H1 (cell line): ENCODE results near the gene CCNY. TPM values are rescaled to one million over a fixed set of nuclear protein-coding genes. Genes with fewer than 3 reads are reported as not detected.

Source experiments
- CTCF ChIA-PET: fragments of 300-600 bp; sonication (Branson Sonifier 250); formaldehyde crosslinking; loops from one replicate; lab custom pipeline; 2021; ENCODE audit not compliant: partially characterized antibody; lab: Charles Lee
- POLR2A ChIA-PET: fragments of 300-600 bp; sonication (Branson Sonifier 250); formaldehyde crosslinking; loops from one replicate; lab custom pipeline; 2021; ENCODE audit warnings: inconsistent platforms; ENCODE audit not compliant: partially characterized antibody; lab: Charles Lee
- DNase-seq, 2 experiments: peaks; one replicate each; pipeline versions ENCODE4 v3.0.0 to v3.0.0-alpha.2; 2010 to 2022; ENCODE audit warnings: low spot score in 2 of 2, low read depth in 1 of 2, mixed read lengths in 1 of 2
- FAIRE-seq: peaks from 2 replicates; lab custom pipeline; 2011; peaks lifted over from hg19 to GRCh38; lab: Jason Lieb, UNC
- H2AFZ ChIP-seq: 2 replicates; pipeline ENCODE4 v1.8.1; 2012; ENCODE audit warnings: low read length, inconsistent platforms
- H2AK5ac ChIP-seq: 2 replicates; pipeline ENCODE4 v1.6.1; 2013; ENCODE audit warnings: low read depth, low read length
- H2BK120ac ChIP-seq: replicated peaks from 2 replicates; pipeline ENCODE3; 2013; ENCODE audit warnings: low read depth, low read length, inconsistent platforms
- H2BK12ac ChIP-seq: 2 replicates; pipeline ENCODE4 v1.6.1; 2013; ENCODE audit warnings: low read depth, low read length
- H2BK15ac ChIP-seq: 2 replicates; pipeline ENCODE4 v1.6.1; 2013; ENCODE audit warnings: low read length
- H2BK20ac ChIP-seq: 2 replicates; pipeline ENCODE4 v1.6.1; 2013; ENCODE audit warnings: low read length
- H2BK5ac ChIP-seq: 2 replicates; pipeline ENCODE4 v1.6.1; 2013; ENCODE audit warnings: low read depth, low read length
- H3K14ac ChIP-seq: 2 replicates; pipeline ENCODE4 v1.6.1; 2013; ENCODE audit warnings: inconsistent platforms; ENCODE audit not compliant: insufficient read length
- H3K18ac ChIP-seq: 2 replicates; pipeline ENCODE4 v1.6.1; 2013; ENCODE audit warnings: low read length; ENCODE audit errors: extremely low read depth
- H3K23ac ChIP-seq: 2 replicates; pipeline ENCODE4 v1.6.1; 2013; ENCODE audit warnings: inconsistent platforms; ENCODE audit not compliant: insufficient read length
- H3K23me2 ChIP-seq: 2 replicates; pipeline ENCODE4 v1.6.1; 2013; ENCODE audit warnings: low read depth, low read length
- H3K27ac ChIP-seq: 2 replicates; pipeline ENCODE4 v1.6.1; 2011; ENCODE audit warnings: low read depth, low read length, inconsistent platforms
- H3K27me3 ChIP-seq, 4 experiments: replicated peaks in 1 of 4; 1 replicate in 1 of 4; 2 replicates in 3 of 4; pipeline versions ENCODE4 v1.6.1 to v1.8.1; 2011 to 2013; ENCODE audit warnings: low read length in 3 of 4, mild to moderate bottlenecking in 3 of 4, inconsistent platforms in 2 of 4, mixed read lengths in 2 of 4, moderate library complexity in 1 of 4; ENCODE audit not compliant: control insufficient read depth in 3 of 4, insufficient read depth in 3 of 4; ENCODE audit errors: extremely low read depth in 1 of 4
- H3K36me3 ChIP-seq, 4 experiments: 2 replicates each; pipeline versions ENCODE4 v1.6.1 to v1.8.1; 2011 to 2013; ENCODE audit warnings: mild to moderate bottlenecking in 4 of 4, low read length in 3 of 4, moderate library complexity in 2 of 4, control low read depth in 1 of 4, inconsistent platforms in 1 of 4; ENCODE audit not compliant: insufficient read depth in 4 of 4, control insufficient read depth in 2 of 4
- H3K4ac ChIP-seq: replicated peaks from 2 replicates; pipeline ENCODE3; 2013; ENCODE audit warnings: low read length, low read depth, mixed read lengths, inconsistent platforms; ENCODE audit not compliant: insufficient read length
- H3K4me1 ChIP-seq, 4 experiments: replicated peaks in 1 of 4; 1 replicate in 1 of 4; 2 replicates in 3 of 4; pipeline versions ENCODE4 v1.6.1 to v1.8.1; 2011 to 2013; ENCODE audit warnings: low read length in 3 of 4, inconsistent platforms in 2 of 4, mixed read lengths in 1 of 4; ENCODE audit not compliant: insufficient read depth in 4 of 4, control insufficient read depth in 3 of 4
- H3K4me2 ChIP-seq, 2 experiments: 2 replicates each; pipeline versions ENCODE4 v1.6.1 to v1.8.1; 2011 to 2013; ENCODE audit warnings: low read depth in 2 of 2, low read length in 2 of 2, control low read depth in 1 of 2, inconsistent platforms in 1 of 2, mild to moderate bottlenecking in 1 of 2; ENCODE audit not compliant: insufficient read depth in 1 of 2
- H3K4me3 ChIP-seq, 4 experiments: fragments of 200-600, 300-600 bp in 1 of 4; sonication (generic), shearing (Covaris generic), sonication (Bioruptor Twin) in 1 of 4; 2 replicates each; pipeline versions ENCODE4 v1.5.1 to v1.8.1; 2011 to 2016; ENCODE audit warnings: low read length in 4 of 4, low read depth in 3 of 4, control low read depth in 2 of 4, inconsistent platforms in 2 of 4, mild to moderate bottlenecking in 2 of 4, mixed read lengths in 1 of 4, moderate library complexity in 1 of 4; ENCODE audit not compliant: insufficient read depth in 2 of 4; ENCODE audit errors: extremely low read depth in 1 of 4
- H3K56ac ChIP-seq: replicated peaks from 2 replicates; pipeline ENCODE3; 2013; ENCODE audit warnings: low read depth, mild to moderate bottlenecking, mixed read lengths, low read length, inconsistent platforms; ENCODE audit not compliant: insufficient read length
- H3K79me1 ChIP-seq: 2 replicates; pipeline ENCODE4 v1.6.1; 2013; ENCODE audit warnings: low read depth, low read length, control low read depth
- H3K79me2 ChIP-seq, 2 experiments: 2 replicates each; pipeline versions ENCODE4 v1.6.1 to v1.8.1; 2012 to 2013; ENCODE audit warnings: low read length in 2 of 2, mild to moderate bottlenecking in 2 of 2, inconsistent platforms in 1 of 2; ENCODE audit not compliant: insufficient read depth in 2 of 2, control insufficient read depth in 1 of 2
- H3K9ac ChIP-seq, 4 experiments: replicated peaks in 1 of 4; 1 replicate in 1 of 4; 2 replicates in 3 of 4; pipeline versions ENCODE4 v1.6.1 to v1.8.1; 2011 to 2013; ENCODE audit warnings: low read depth in 3 of 4, low read length in 3 of 4, control low read depth in 2 of 4, mild to moderate bottlenecking in 2 of 4, moderate library complexity in 2 of 4, inconsistent platforms in 1 of 4; ENCODE audit errors: extremely low read depth in 1 of 4
- H3K9me3 ChIP-seq, 2 experiments: 2 replicates each; pipeline versions ENCODE4 v1.6.1 to v1.8.1; 2012 to 2013; ENCODE audit warnings: mild to moderate bottlenecking in 2 of 2, moderate library complexity in 2 of 2, control low read depth in 1 of 2, inconsistent platforms in 1 of 2, low read depth in 1 of 2, low read length in 1 of 2, mixed read lengths in 1 of 2; ENCODE audit not compliant: insufficient read depth in 2 of 2
- H4K20me1 ChIP-seq, 2 experiments: replicated peaks in 1 of 2; 2 replicates each; pipeline versions ENCODE3 to v1.8.1; 2011 to 2013; ENCODE audit warnings: inconsistent platforms in 2 of 2, low read length in 2 of 2, mild to moderate bottlenecking in 1 of 2; ENCODE audit not compliant: insufficient read depth in 2 of 2, control insufficient read depth in 1 of 2
- H4K5ac ChIP-seq: 2 replicates; pipeline ENCODE4 v1.6.1; 2013; ENCODE audit warnings: low read length, low read depth, mixed read lengths, inconsistent platforms; ENCODE audit not compliant: insufficient read length
- H4K8ac ChIP-seq: 2 replicates; pipeline ENCODE4 v1.8.0; 2013; ENCODE audit warnings: mild to moderate bottlenecking, moderate library complexity, low read length, inconsistent platforms; ENCODE audit not compliant: insufficient read depth; ENCODE audit errors: extremely low read depth
- H4K91ac ChIP-seq: replicated peaks from 2 replicates; pipeline ENCODE3; 2013; ENCODE audit warnings: low read length, mixed read lengths, inconsistent platforms; ENCODE audit not compliant: insufficient read length
- ATF2 ChIP-seq: IDR thresholded peaks from 2 replicates; pipeline ENCODE4 v1.6.1; 2012; ENCODE audit warnings: low read length, inconsistent platforms
- BACH1 ChIP-seq: IDR thresholded peaks from 2 replicates; pipeline ENCODE4 v1.6.1; 2012; ENCODE audit warnings: low read length, improper control_type of control experiment
- EGR1 ChIP-seq: IDR thresholded peaks from 2 replicates; pipeline ENCODE4 v1.6.1; 2011; ENCODE audit warnings: low read depth, low read length, borderline replicate concordance
- HDAC6 ChIP-seq: IDR thresholded peaks from one replicate; pipeline ENCODE4 v1.7.1; 2012; ENCODE audit warnings: low read depth, mild to moderate bottlenecking, inconsistent platforms, low read length, moderate library complexity
- NANOG ChIP-seq: IDR thresholded peaks from 2 replicates; pipeline ENCODE4 v1.6.1; 2011; ENCODE audit warnings: low read length, low read depth, mild to moderate bottlenecking, inconsistent platforms; ENCODE audit not compliant: insufficient read depth, poor library complexity, severe bottlenecking
- PHF8 ChIP-seq: fragments of 200-600 bp; sonication (generic); conservative IDR thresholded peaks from 2 replicates; pipeline ENCODE4 v1.7.1; 2012; ENCODE audit warnings: low read depth, mild to moderate bottlenecking, inconsistent platforms, low read length, moderate library complexity
- POU5F1 ChIP-seq: IDR thresholded peaks from 2 replicates; pipeline ENCODE4 v1.6.1; 2011; ENCODE audit warnings: low read depth, mild to moderate bottlenecking, low read length, moderate library complexity
- RBBP5 ChIP-seq: IDR thresholded peaks from 2 replicates; pipeline ENCODE4 v1.7.1; 2012; ENCODE audit warnings: low read depth, mild to moderate bottlenecking, inconsistent platforms, low read length, moderate library complexity, borderline replicate concordance
- RXRA ChIP-seq: IDR thresholded peaks from 2 replicates; pipeline ENCODE4 v1.6.1; 2011; ENCODE audit warnings: low read depth, mild to moderate bottlenecking, low read length, moderate library complexity; ENCODE audit not compliant: insufficient read depth
- SAP30 ChIP-seq: fragments of 300-600 bp; sonication (generic); IDR thresholded peaks from 2 replicates; pipeline ENCODE4 v1.7.1; 2012; ENCODE audit warnings: low read length, moderate library complexity, mild to moderate bottlenecking, inconsistent platforms; ENCODE audit not compliant: insufficient read depth, insufficient replicate concordance
- SIRT6 ChIP-seq: IDR thresholded peaks from one replicate; pipeline ENCODE4 v1.7.1; 2012; ENCODE audit warnings: low read length, inconsistent platforms
- YY1 ChIP-seq: IDR thresholded peaks from 2 replicates; pipeline ENCODE4 v1.6.1; 2011; ENCODE audit warnings: low read depth, mild to moderate bottlenecking, low read length
- WGBS, 2 experiments: shearing (Covaris generic) in 1 of 2; methylation state at CpG; one replicate each; pipeline versions ENCODE4 v1.1.6 to v1.1.7; 2013 to 2015; ENCODE audit warnings: low lambda C conversion rate in 2 of 2, mixed read lengths in 2 of 2, inconsistent platforms in 1 of 2, low coverage in 1 of 2, missing lambda C conversion rate in 1 of 2; ENCODE audit not compliant: insufficient replicate concordance in 2 of 2, insufficient coverage in 1 of 2, insufficient read length in 1 of 2; ENCODE audit errors: extremely low coverage in 1 of 2, missing lambda C conversion rate in 1 of 2; 5-methylcytosine and 5-hydroxymethylcytosine counted together
- polyA plus RNA-seq, 7 experiments: library from polyadenylated mRNA; depleted of rRNA in 3 of 7; stranded (reverse) in 5 of 7; unstranded in 2 of 7; fragments of >200 nt in 5 of 7; fragments of 200-250 nt in 2 of 7; gene quantifications; 1 replicate in 5 of 7; 2 replicates in 1 of 7; 4 replicates in 1 of 7; pipeline versions ENCODE4 v1.2.1 to v1.2.3, GENCODE V29; 2011 to 2013; ENCODE audit warnings: missing spikeins in 2 of 7, mixed read lengths in 2 of 7
- total RNA-seq: library from RNA; stranded (reverse); fragmentation: NEBNext Ultra II Directional; extraction: Animal tissue kit (Norgen Biotek cat#: 25700); gene quantifications from 2 replicates; pipeline ENCODE4 v1.2.1, GENCODE V29; 2021

The CCNY gene
- total and polyA plus RNA-seq, 2 of the 8 experiments (the other 6 are each of a cell fraction or from before 2014, with no cell fraction given) = 25.3 to 68.2 TPM

DNA sequence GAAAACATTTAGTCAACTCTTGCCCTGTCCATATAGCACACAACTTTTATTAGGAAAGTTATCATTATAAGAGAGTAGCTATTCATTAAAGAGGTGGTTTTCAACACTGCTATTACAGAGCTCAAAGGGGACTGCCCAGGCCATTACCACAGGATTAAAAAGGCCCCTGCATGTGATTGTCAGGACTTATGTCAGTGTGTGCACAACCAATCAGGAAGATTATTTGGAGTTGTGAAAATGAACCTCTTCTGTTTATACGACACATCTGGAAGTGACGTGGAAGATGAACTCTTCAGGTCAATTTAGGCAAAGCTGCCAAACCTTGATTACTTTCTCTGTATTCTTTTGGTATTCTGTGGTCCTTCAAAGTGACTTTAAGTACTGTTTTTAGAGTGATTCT is 14.7 kb downstream of the CCNY start:
- H3K79me2 ChIP-seq = peaks cover 8 to 96% of the 10 kb centered on the region in 2 experiments
- no peak for FAIRE-seq

More for the DNA sequence above, 14.7 kb downstream of the CCNY start:
- H4K20me1 ChIP-seq = peaks cover 2 to 14% of the 10 kb centered on the region in 2 experiments
- POLR2A ChIA-PET = no interaction called here
- CTCF ChIA-PET = interaction anchor here (1.1 to 1.4 kb wide), 3 partner anchors 9 to 215 kb away, joined by 3 to 4 read pairs (median 3); no protein-coding TSS in a partner anchor
- H4K91ac ChIP-seq = no peak overlapping the region
- H2BK12ac ChIP-seq = no peak overlapping the region
- no peak overlapping the region for H3K27ac ChIP-seq
- H2BK5ac ChIP-seq = no peak overlapping the region
- H4K5ac ChIP-seq = no peak overlapping the region
- H3K56ac ChIP-seq = no peak overlapping the region
- no peak overlapping the region for H3K14ac ChIP-seq
- no peaks in the 10 kb centered on the region for H3K9me3 ChIP-seq
- peaks cover 7% of the 10 kb centered on the region for H3K79me1 ChIP-seq
- no peak overlapping the region for H2BK20ac ChIP-seq
- no peak overlapping the region for H3K4ac ChIP-seq
- no peak overlapping the region for H3K4me3 ChIP-seq
- DNase-seq = no peak
- TF ChIP-seq PHF8 = no peak
- TF ChIP-seq YY1 = no peak
- no peak for TF ChIP-seq HDAC6
- TF ChIP-seq RBBP5 = no peak
- no peak for TF ChIP-seq NANOG
- no peak for TF ChIP-seq SIRT6
- no peak for TF ChIP-seq EGR1
- TF ChIP-seq POU5F1 = no peak
- no peak for TF ChIP-seq RXRA
- no peak for TF ChIP-seq ATF2
- TF ChIP-seq SAP30 = no peak
- TF ChIP-seq BACH1 = no peak
- TF ChIP-seq, all 59 proteins: peak for 0
- Histone ChIP-seq H3K27me3 (no peaks in the 10 kb centered on the region), H3K23ac (no peak overlapping the region), H4K8ac (no peak overlapping the region), H3K4me2 (no peak overlapping the region), H2AK5ac (no peak overlapping the region), H3K36me3 (no peaks in the 10 kb centered on the region), H2BK120ac (no peak overlapping the region), H3K23me2 (no peaks in the 10 kb centered on the region), H2BK15ac (no peak overlapping the region), H3K9ac (no peak overlapping the region), H2AFZ (no peak overlapping the region), H3K18ac (no peak overlapping the region), H3K4me1 (peaks cover 0 to 4% (median 2%) of the 10 kb centered on the region in 4 experiments; a peak in 1 of 7 replicates)
- WGBS, 2 experiments = 83% methylated on average over 2 of the region's 2 CpGs; no CpG with 5 or more reads in 1 of the 2 experiments
